Measurements from ENCODE around the gene CCIN. TPM values are rescaled to one million over a fixed set of nuclear protein-coding genes. Genes with fewer than 3 reads are reported as not detected.

Gene CCIN
- total RNA-seq, 1 experiment from 2014 or later: 0.20 TPM

GRCh38 chr9:36154331-36154952 lies 14.7 kb upstream of the CCIN start:
- no peak overlapping the region for H3K4me2 ChIP-seq (ENCODE audit: low read length)
- intact Hi-C loops (cut with micrococcal nuclease): no loop called here
- peaks cover 0 to 4% of the 10 kb centered on the region in 2 experiments; a peak in 1 of 4 replicates for H3K4me1 ChIP-seq (ENCODE audit: control insufficient read depth in 1 of 2, insufficient read depth in 2 of 2, low read length in 2 of 2)
- H3K79me2 ChIP-seq (ENCODE audit: insufficient read depth, low read length): no peaks in the 10 kb centered on the region
- no peaks in the 10 kb centered on the region for H3K36me3 ChIP-seq (ENCODE audit: control insufficient read depth in 1 of 2, insufficient read depth in 2 of 2, low read length in 2 of 2)
- H3K27ac ChIP-seq (ENCODE audit: low read depth, low read length): no peak overlapping the region
- H4K20me1 ChIP-seq (ENCODE audit: insufficient read depth): no peaks in the 10 kb centered on the region
- H3K9me3 ChIP-seq (ENCODE audit: control insufficient read depth in 1 of 2, insufficient read depth in 1 of 2, low read depth in 1 of 2, low read length in 2 of 2): no peaks in the 10 kb centered on the region; a peak in 1 of 4 replicates
- DNase-seq (ENCODE audit: low read depth, low spot score): no peak
- no peaks in the 10 kb centered on the region for H3K27me3 ChIP-seq (ENCODE audit: insufficient read depth, low read length)
- ChIA-PET CTCF (no interaction called here), POLR2A (no interaction called here), RAD21 (ENCODE audit: low non-redundant PET in 1 of 2, low total read pairs in 2 of 2, uncharacterized antibody in 2 of 2, unreplicated experiment in 2 of 2) (no interaction called here)
- no peak overlapping the region for H2AFZ ChIP-seq (ENCODE audit: low read depth, low read length, poor library complexity, severe bottlenecking)
- H3K9me2 ChIP-seq (ENCODE audit: insufficient read depth): no peaks in the 10 kb centered on the region
- TF ChIP-seq POLR2A (IDR thresholded peaks at IDR 0.05; ENCODE audit: borderline replicate concordance, extremely low read depth, insufficient read depth, insufficient read length): no peak
- no peak for TF ChIP-seq ELF1 (IDR thresholded peaks at IDR 0.05; ENCODE audit: borderline replicate concordance, low read depth)
- no peak for TF ChIP-seq SRF (IDR thresholded peaks at IDR 0.05; ENCODE audit: low read depth)
- H3K4me3 ChIP-seq (replicated peaks in 1 of 2; ENCODE audit: low read depth in 1 of 2, low read length in 2 of 2): no peak overlapping the region
- no peak overlapping the region for H3K9ac ChIP-seq (ENCODE audit: low read length)
- no peak for ATAC-seq
- no TSS peak for BruUV-seq (replicated peaks)

GRCh38 chr9:36156116-36156515 lies 13.1 kb upstream of the CCIN start:
- Histone ChIP-seq H3K27me3 (ENCODE audit: insufficient read depth, low read length) (no peaks in the 10 kb centered on the region), H3K9ac (ENCODE audit: low read length) (no peak overlapping the region), H2AFZ (ENCODE audit: low read depth, low read length, poor library complexity, severe bottlenecking) (no peak overlapping the region), H3K4me2 (ENCODE audit: low read length) (no peak overlapping the region), H3K36me3 (ENCODE audit: control insufficient read depth in 1 of 2, insufficient read depth in 2 of 2, low read length in 2 of 2) (no peaks in the 10 kb centered on the region), H3K9me2 (ENCODE audit: insufficient read depth) (no peaks in the 10 kb centered on the region), H3K4me1 (ENCODE audit: control insufficient read depth in 1 of 2, insufficient read depth in 2 of 2, low read length in 2 of 2) (peaks cover 0 to 11% of the 10 kb centered on the region in 2 experiments; a peak in 1 of 4 replicates), H3K4me3 (replicated peaks in 1 of 2; ENCODE audit: low read depth in 1 of 2, low read length in 2 of 2) (no peak overlapping the region), H3K27ac (ENCODE audit: low read depth, low read length) (no peak overlapping the region), H4K20me1 (ENCODE audit: insufficient read depth) (no peaks in the 10 kb centered on the region), H3K79me2 (ENCODE audit: insufficient read depth, low read length) (no peaks in the 10 kb centered on the region), H3K9me3 (ENCODE audit: control insufficient read depth in 1 of 2, insufficient read depth in 1 of 2, low read depth in 1 of 2, low read length in 2 of 2) (no peaks in the 10 kb centered on the region; a peak in 1 of 4 replicates)
- no peak for ATAC-seq
- POLR2A ChIA-PET: no interaction called here
- RAD21 ChIA-PET (ENCODE audit: low non-redundant PET in 1 of 2, low total read pairs in 2 of 2, uncharacterized antibody in 2 of 2, unreplicated experiment in 2 of 2): no interaction called here
- intact Hi-C loops (cut with micrococcal nuclease): no loop called here
- TF ChIP-seq ZFX (IDR thresholded peaks at IDR 0.05) (no peak), REST (IDR thresholded peaks at IDR 0.05; ENCODE audit: low read depth) (no peak), MAX (IDR thresholded peaks at IDR 0.05) (no peak), CEBPB (IDR thresholded peaks at IDR 0.05; ENCODE audit: low read depth) (no peak), EZH2 (IDR thresholded peaks at IDR 0.05) (no peak), POLR2A (IDR thresholded peaks at IDR 0.05; ENCODE audit: borderline replicate concordance, extremely low read depth, insufficient read depth, insufficient read length) (no peak), ELF1 (IDR thresholded peaks at IDR 0.05; ENCODE audit: borderline replicate concordance, low read depth) (no peak)
- CTCF ChIA-PET: no interaction called here
- no peak for DNase-seq (ENCODE audit: low read depth, low spot score)
- no TSS peak for BruUV-seq (replicated peaks)

All from HCT116 (cell line).